Heart right ventricle (tissue), 16 donors: Measurements from ENCODE around the gene PCDHGB1. TPM values are rescaled to one million over a fixed set of nuclear protein-coding genes. Genes with fewer than 3 reads are reported as not detected.
"Not testable (repeated sequence)": the region's sequence is repeated elsewhere in the genome, so short reads cannot be mapped to it uniquely, and the experiment has no call there.

Experiments used
- ATAC-seq, 8 donors: fragments of 200-7000 bp; cut with Tn5 transposase; one replicate each; pipeline ENCODE4 v1.9.1; 2020; ENCODE audit warnings: mild to moderate bottlenecking in 8 of 8, moderate library complexity in 8 of 8, moderate number of reproducible peaks in 1 of 8
- DNase-seq, 2 donors: peaks; one replicate each; pipeline ENCODE4 v3.0.0-alpha.2; 2020
- H3K27ac ChIP-seq, 10 donors: fragments of 200-600 bp; sonication (generic) in 2 of 10; one replicate each; pipeline versions ENCODE4 v1.5.0 to v1.8.0; 2020 to 2022; ENCODE audit warnings: mild to moderate bottlenecking in 3 of 10
- H3K27me3 ChIP-seq, 7 donors: fragments of 200-600 bp; one replicate each; pipeline ENCODE4 v1.8.0; 2021 to 2022; ENCODE audit warnings: mild to moderate bottlenecking in 2 of 7
- H3K36me3 ChIP-seq, 9 donors: fragments of 200-600 bp; sonication (generic) in 1 of 9; one replicate each; pipeline versions ENCODE4 v1.5.0 to v1.8.0; 2020 to 2022; ENCODE audit warnings: mild to moderate bottlenecking in 2 of 9
- H3K4me1 ChIP-seq, 9 donors: fragments of 200-600 bp; sonication (generic) in 1 of 9; one replicate each; pipeline versions ENCODE4 v1.5.0 to v1.8.0; 2020 to 2022; ENCODE audit warnings: mild to moderate bottlenecking in 4 of 9
- H3K4me3 ChIP-seq, 10 donors: fragments of 200-600 bp; sonication (generic) in 2 of 10; one replicate each; pipeline versions ENCODE4 v1.5.0 to v1.8.0; 2020 to 2022; ENCODE audit warnings: mild to moderate bottlenecking in 7 of 10, moderate library complexity in 2 of 10
- H3K9me3 ChIP-seq, 11 donors: fragments of 200-600 bp in 10 of 11; sonication (generic) in 2 of 11; one replicate each; pipeline versions ENCODE4 v1.5.0 to v1.8.0; 2013 to 2022; ENCODE audit warnings: mild to moderate bottlenecking in 2 of 11, control low read depth in 1 of 11, moderate library complexity in 1 of 11
- WGBS, 2 donors: extraction: QIAGEN DNeasy Blood & Tissue Kit; methylation state at CpG; one replicate each; pipeline ENCODE4 v1.1.7; 2013; ENCODE audit warnings: inconsistent platforms in 1 of 2; 5-methylcytosine and 5-hydroxymethylcytosine counted together
- intact Hi-C, 10 donors: fragments of 100-400 bp; cut with DNase I; formaldehyde crosslinking; loops; one replicate each; pipeline versions ENCODE4 v1.11.1 to v1.14.2; 2022
- polyA plus RNA-seq, 2 donors: library from polyadenylated mRNA; stranded (reverse); fragments of 200-250 nt; gene quantifications; one replicate each; pipeline ENCODE4 v1.2.3, GENCODE V29; 2013
- total RNA-seq, 10 donors: library from RNA; stranded (reverse); fragmentation: NEBNext Ultra II Directional in 3 of 10; extraction: Animal tissue kit (Norgen Biotek cat#: 25700) in 3 of 10; gene quantifications; one replicate each; pipeline versions ENCODE4 v1.2.1 to v1.2.4, GENCODE V29; 2021 to 2023
- TF ChIP-seq, protein P1 (sequence below), 9 donors: fragments of 200-600 bp; sonication (generic) in 2 of 9; IDR thresholded peaks; one replicate each; pipeline versions ENCODE4 v1.5.0 to v1.8.0; 2021 to 2022; ENCODE audit warnings: antibody characterized with exemption in 9 of 9, mild to moderate bottlenecking in 5 of 9, moderate library complexity in 1 of 9
- donor health status: Arrhythmogenic right ventricular cardiomyopathy.
- donor health status: ischemic (EF 13 %, LVEDD 7.1; RV severe dilation, severe dysfunction).
- donor health status: healthy with polysubstance abuse.
- donor health status: DM: no; HTN: yes; CAD: no.
- donor health status: DM: no; HTN: no; CAD: no.
- donor health status: ischemic (EF 25% LVEDD 6.9; RV normal size, moderate dysfunction).
- donor health status: ischemic (EF 25% LVEDD 5.7; RV mildly dilated, moderate dysfunction).
- donor health status: healthy.
- donor health status: DM: yes; HTN: yes; CAD: no.
- donor health status: Ischemic cardiomyopathy.
- donor health status: ischemic (EF 35%, LVEDD 5.7; RV mildly dilated, moderate dysfunction).
- donor health status: nonischemic (EF 11% LVEDD 7.7; RV severe dilation, severe dysfunction).
- donor health status: DM: yes; HTN: yes; CAD: no.
- donor health status: PGD.
- donor health status: ischemic (EF 29% LVEDD 5.4; RV normal size, mild dysfunction).
- donor health status: nonischemic (EF 23%, LVEDD 6.1; RV moderate dilation, normal function).

Gene PCDHGB1
- total and polyA plus RNA-seq, 12 donors = 0.19 to 13.2 (median 8.6) TPM

DNA sequence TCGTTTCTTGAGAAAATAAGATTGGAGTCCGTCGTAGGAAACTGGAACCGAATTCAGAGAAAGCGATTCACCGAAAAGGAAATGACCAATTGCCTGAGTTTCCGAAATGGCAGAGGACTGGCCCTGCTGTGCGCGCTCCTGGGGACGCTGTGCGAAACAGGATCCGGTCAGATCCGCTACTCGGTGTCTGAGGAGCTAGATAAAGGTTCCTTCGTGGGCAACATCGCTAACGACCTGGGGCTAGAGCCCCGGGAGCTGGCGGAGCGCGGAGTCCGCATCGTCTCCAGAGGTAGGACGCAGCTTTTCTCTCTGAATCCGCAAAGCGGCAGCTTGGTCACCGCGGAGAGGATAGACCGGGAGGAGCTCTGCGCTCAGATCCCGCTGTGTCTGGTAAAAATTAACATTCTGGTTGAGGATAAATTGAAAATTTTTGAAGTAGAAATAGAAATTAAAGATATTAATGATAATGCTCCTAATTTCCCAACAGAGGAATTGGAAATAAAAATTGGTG lies 5.9 kb upstream of the PCDHGB1 start:
- H3K9me3 ChIP-seq = peaks cover 0 to 99% (median 34%) of the 10 kb centered on the region in 11 donors
- peak overlapping the region in 9 of 10 donors; percentile 42 to 58 (median 49) for H3K4me3 ChIP-seq
- TF ChIP-seq, protein P1, sequence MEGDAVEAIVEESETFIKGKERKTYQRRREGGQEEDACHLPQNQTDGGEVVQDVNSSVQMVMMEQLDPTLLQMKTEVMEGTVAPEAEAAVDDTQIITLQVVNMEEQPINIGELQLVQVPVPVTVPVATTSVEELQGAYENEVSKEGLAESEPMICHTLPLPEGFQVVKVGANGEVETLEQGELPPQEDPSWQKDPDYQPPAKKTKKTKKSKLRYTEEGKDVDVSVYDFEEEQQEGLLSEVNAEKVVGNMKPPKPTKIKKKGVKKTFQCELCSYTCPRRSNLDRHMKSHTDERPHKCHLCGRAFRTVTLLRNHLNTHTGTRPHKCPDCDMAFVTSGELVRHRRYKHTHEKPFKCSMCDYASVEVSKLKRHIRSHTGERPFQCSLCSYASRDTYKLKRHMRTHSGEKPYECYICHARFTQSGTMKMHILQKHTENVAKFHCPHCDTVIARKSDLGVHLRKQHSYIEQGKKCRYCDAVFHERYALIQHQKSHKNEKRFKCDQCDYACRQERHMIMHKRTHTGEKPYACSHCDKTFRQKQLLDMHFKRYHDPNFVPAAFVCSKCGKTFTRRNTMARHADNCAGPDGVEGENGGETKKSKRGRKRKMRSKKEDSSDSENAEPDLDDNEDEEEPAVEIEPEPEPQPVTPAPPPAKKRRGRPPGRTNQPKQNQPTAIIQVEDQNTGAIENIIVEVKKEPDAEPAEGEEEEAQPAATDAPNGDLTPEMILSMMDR (IDR thresholded peaks at IDR 0.05) = no peak
- peaks cover 0 to 29% (median 0%) of the 10 kb centered on the region in 7 donors for H3K27me3 ChIP-seq
- peak in 7 of 8 donors; percentile 9 to 48 (median 32) for ATAC-seq
- peaks cover 0 to 22% (median 0%) of the 10 kb centered on the region in 9 donors for H3K4me1 ChIP-seq
- H3K27ac ChIP-seq = peak overlapping the region; percentile 42 to 83 (median 76)
- intact Hi-C loops = loop anchor here in 5 of 10 donors (2.0 to 10.0 kb wide), 4 partner anchors 25 to 221 kb away; partner anchors contain the start of gene PCDHGA11 (in 1 of the 5)
- DNase-seq = no peak
- H3K36me3 ChIP-seq = peaks cover 0 to 10% (median 0%) of the 10 kb centered on the region in 9 donors
- 18 to 20% methylated on average over 31 of the region's 31 CpGs for WGBS, 2 donors

DNA sequence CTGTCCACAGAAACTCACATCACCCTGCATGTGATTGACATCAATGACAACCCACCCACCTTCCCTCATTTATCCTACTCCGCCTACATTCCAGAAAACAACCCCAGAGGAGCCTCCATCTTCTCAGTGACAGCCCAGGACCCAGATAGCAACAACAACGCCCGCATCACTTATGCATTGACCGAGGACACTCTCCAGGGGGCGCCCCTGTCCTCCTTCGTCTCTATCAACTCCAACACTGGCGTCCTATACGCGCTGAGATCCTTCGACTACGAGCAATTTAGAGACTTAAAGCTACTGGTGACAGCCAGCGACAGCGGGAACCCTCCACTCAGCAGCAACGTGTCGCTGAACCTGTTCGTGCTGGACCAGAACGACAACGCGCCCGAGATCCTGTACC lies 4.6 kb upstream of the PCDHGB1 start:
- H3K9me3 ChIP-seq = peaks cover 0 to 98% (median 29%) of the 10 kb centered on the region in 11 donors
- peak overlapping the region in 5 of 10 donors; percentile 42 to 56 (median 51) for H3K4me3 ChIP-seq
- 25 to 35% methylated on average over 20 of the region's 20 CpGs for WGBS, 2 donors
- ATAC-seq = peak in 1 of 8 donors; percentile 43
- peaks cover 0 to 23% (median 0%) of the 10 kb centered on the region in 9 donors for H3K4me1 ChIP-seq
- TF ChIP-seq, protein P1 (IDR thresholded peaks at IDR 0.05) = peak in 4 of 9 donors; percentile 11 to 21 (median 15)
- no peak for DNase-seq
- H3K27ac ChIP-seq = no peak overlapping the region
- intact Hi-C loops = loop anchor here in 1 of 10 donors (10.0 kb wide), 1 partner anchor 219 kb away; no protein-coding TSS in a partner anchor
- H3K36me3 ChIP-seq = peaks cover 0 to 17% (median 0%) of the 10 kb centered on the region in 9 donors
- peaks cover 0 to 30% (median 0%) of the 10 kb centered on the region in 7 donors for H3K27me3 ChIP-seq

DNA sequence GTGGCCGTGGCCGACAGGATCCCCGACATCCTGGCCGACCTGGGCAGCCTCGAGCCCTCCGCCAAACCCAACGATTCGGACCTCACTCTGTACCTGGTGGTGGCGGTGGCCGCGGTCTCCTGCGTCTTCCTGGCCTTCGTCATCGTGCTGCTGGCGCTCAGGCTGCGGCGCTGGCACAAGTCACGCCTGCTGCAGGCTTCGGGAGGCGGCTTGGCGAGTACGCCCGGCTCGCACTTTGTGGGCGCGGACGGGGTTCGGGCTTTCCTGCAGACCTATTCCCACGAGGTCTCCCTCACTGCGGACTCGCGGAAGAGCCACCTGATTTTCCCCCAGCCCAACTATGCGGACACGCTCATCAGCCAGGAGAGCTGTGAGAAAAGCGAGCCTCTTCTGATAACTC lies 3.9 kb upstream of the PCDHGB1 start:
- not testable (repeated sequence) for H3K27ac ChIP-seq, DNase-seq
- ATAC-seq = peak in 1 of 8 donors; percentile 32
- Histone ChIP-seq H3K9me3 (peaks cover 0 to 98% (median 26%) of the 10 kb centered on the region in 11 donors), H3K4me3 (peak overlapping the region in 7 of 10 donors; percentile 1 to 38 (median 21)), H3K27me3 (peaks cover 0 to 37% (median 0%) of the 10 kb centered on the region in 7 donors), H3K4me1 (peaks cover 0 to 23% (median 0%) of the 10 kb centered on the region in 9 donors), H3K36me3 (peaks cover 0 to 24% (median 0%) of the 10 kb centered on the region in 9 donors)
- intact Hi-C loops = loop anchor here in 1 of 10 donors (10.0 kb wide), 1 partner anchor 219 kb away; no protein-coding TSS in a partner anchor
- 33 to 40% methylated on average over 23 to 24 of the region's 35 CpGs for WGBS, 2 donors

DNA sequence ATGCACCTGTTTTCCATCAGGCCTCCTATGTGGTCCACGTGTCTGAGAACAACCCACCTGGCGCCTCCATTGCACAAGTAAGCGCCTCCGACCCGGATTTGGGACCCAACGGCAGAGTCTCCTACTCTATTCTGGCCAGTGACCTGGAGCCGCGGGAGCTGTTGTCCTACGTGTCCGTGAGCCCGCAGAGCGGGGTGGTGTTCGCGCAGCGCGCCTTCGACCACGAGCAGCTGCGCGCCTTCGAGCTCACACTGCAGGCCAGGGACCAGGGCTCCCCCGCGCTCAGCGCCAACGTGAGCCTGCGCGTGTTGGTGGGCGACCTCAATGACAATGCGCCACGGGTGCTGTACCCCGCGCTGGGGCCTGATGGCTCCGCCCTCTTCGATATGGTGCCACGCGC lies 1.7 kb downstream of the PCDHGB1 start:
- H3K36me3 ChIP-seq = peaks cover 0 to 44% (median 0%) of the 10 kb centered on the region in 9 donors
- 35 to 41% methylated on average over 31 to 32 of the region's 36 CpGs for WGBS, 2 donors
- DNase-seq (no peak), ATAC-seq (no peak)
- H3K27ac ChIP-seq = no peak overlapping the region
- H3K9me3 ChIP-seq = peaks cover 0 to 98% (median 47%) of the 10 kb centered on the region in 11 donors
- intact Hi-C loops = loop anchor here in 2 of 10 donors (5.0 to 10.0 kb wide), 2 partner anchors 41 to 53 kb away; partner anchors contain the start of genes PCDHGA8 (in 1 of the 2), PCDHGA9 (in 1 of the 2) and PCDHGB6 (in 1 of the 2)
- H3K27me3 ChIP-seq = peaks cover 0 to 37% (median 0%) of the 10 kb centered on the region in 7 donors
- H3K4me1 ChIP-seq = peaks cover 0 to 38% (median 5%) of the 10 kb centered on the region in 9 donors
- TF ChIP-seq, protein P1 (IDR thresholded peaks at IDR 0.05) = no peak
- no peak overlapping the region for H3K4me3 ChIP-seq
